Uterus (tissue), 2 donors: Measurements from ENCODE around the gene NRL.

Experiments used
- CTCF ChIP-seq, 4 experiments: fragments of 200-600 bp in 2 of 4; fragments of 450-650 bp in 2 of 4; sonication (generic) in 2 of 4; IDR thresholded peaks; one replicate each; pipeline ENCODE4 v1.5.1; 2016 to 2019; ENCODE audit warnings: antibody characterized with exemption in 4 of 4, mild to moderate bottlenecking in 2 of 4, moderate library complexity in 1 of 4
- POLR2A ChIP-seq, 2 donors: fragments of 450-650 bp; IDR thresholded peaks; one replicate each; pipeline ENCODE4 v1.6.1; 2016; ENCODE audit warnings: antibody characterized with exemption in 2 of 2, mild to moderate bottlenecking in 1 of 2, moderate library complexity in 1 of 2

GRCh38 chr14:24058951-24059475 is 55.7 kb downstream of the NRL start:
- TF ChIP-seq CTCF (IDR thresholded peaks at IDR 0.05) (no peak), POLR2A (IDR thresholded peaks at IDR 0.05) (no peak)
